PC-9 (cell line): ENCODE measurements around the gene ACBD3.

ENCODE experiments used
- CTCF ChIP-seq: fragments of 200-600 bp; sonication (generic); conservative IDR thresholded peaks from 2 replicates; pipeline ENCODE4 v1.6.1; 2017; ENCODE audit warnings: mixed run types, antibody characterized with exemption, mild to moderate bottlenecking, moderate library complexity
- EZH2 ChIP-seq: fragments of 200-600 bp; sonication (generic); IDR thresholded peaks from 2 replicates; pipeline ENCODE4 v1.8.0; 2017; ENCODE audit warnings: antibody characterized with exemption, low read depth

- no peak for TF ChIP-seq CTCF
- no peak for TF ChIP-seq EZH2
Observed at GRCh38 chr1:226120398-226120797, 66.1 kb downstream of the ACBD3 start.
